T follicular helper cell (primary cell): ENCODE results near the gene SFXN5.
"Not testable (repeated sequence)": the region's sequence is repeated elsewhere in the genome, so short reads cannot be mapped to it uniquely, and the experiment has no call there.

ENCODE experiments used
- DNase-seq: peaks from one replicate; pipeline ENCODE4 v3.0.0-alpha.2; 2020; ENCODE audit warnings: low read depth

The SFXN5 gene

DNA sequence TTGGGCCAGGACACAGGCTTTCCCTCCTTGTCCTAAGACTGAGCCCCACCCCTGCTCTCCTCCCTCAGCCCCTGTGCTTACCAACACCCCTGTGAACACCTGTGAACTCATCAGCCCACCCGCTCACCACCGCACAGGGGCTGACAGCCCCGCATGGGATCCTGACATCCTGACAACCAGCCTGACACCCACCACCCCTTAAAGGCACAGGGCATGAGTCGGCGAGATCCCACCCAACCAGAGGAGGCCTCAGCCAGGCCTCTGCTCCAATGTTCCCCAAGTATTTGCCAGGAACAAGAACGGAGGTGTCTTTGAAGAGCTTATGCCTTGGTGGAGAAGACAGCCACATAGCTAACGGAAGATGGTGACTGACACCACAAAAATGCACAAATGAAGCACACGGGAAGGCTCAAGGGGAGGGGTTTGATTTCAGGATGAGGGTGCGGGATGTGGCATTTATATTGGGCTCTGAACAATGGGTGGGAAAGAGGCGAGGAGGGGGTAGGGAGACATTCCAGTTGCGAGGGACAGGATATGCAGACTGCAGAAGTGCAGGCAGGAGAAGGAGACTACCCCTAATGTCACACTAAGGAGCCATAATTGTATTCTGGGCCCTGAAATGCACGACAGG lies 30.2 kb upstream of the SFXN5 start:
- no peak for DNase-seq

DNA sequence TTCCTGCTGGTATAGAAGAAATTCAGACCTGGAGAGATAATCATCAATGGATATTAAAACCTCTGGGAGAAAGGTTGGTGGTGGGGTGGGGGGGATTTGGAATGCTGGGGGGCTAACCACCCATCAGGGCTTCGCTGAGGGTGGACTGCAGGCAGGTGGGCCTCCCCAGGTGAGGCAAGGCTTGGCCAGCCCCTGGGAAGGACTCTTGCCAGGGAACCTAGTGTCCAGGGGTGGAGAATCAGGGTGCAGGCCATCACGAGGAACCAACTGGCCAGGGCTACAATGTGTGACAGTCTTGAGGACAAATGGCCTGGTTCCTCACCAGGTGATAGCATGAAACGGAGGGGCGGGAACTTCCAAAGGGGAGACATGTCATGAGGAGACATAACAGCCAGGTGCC lies 29.4 kb upstream of the SFXN5 start:
- DNase-seq: no peak

DNA sequence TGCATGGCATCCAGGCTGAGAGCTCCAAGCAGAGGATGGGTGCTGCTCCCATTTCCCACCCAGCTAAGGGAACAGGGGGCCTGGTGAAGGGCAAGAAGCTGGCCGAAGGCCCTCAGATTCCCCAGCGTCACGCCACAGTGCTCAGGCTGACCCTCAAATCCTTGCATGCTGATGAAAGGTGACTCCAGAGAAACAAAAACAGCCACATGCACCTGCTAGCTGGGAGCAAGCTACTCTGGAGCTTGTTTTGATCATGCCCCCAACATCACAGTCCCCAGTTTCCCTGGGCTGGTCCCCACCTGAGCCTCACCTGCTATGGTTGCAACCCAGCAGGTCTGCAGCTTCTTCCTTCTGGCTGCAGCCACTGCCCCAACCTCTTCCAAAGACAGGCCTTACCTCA lies 28.0 kb upstream of the SFXN5 start:
- no peak for DNase-seq

DNA sequence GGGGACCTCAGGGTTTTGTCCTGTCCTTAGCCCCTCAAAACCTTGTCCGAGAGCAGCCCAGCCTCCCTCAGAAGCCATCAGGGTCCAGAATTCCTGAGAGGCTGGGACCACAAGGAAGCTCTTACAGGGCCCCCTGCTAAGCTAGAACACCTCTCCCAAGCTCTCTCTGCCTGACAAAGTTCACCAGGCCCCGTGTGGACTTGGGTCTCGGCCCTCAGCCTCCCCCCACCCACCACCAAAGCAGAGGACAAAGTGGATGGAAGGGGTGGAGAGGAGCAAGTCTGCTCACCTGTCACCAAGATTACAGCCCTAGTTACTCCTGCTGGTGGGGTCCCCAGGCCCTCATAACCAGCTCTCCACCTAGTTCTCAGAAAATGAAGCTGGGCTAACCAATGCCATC lies 24.4 kb upstream of the SFXN5 start:
- no peak for DNase-seq

DNA sequence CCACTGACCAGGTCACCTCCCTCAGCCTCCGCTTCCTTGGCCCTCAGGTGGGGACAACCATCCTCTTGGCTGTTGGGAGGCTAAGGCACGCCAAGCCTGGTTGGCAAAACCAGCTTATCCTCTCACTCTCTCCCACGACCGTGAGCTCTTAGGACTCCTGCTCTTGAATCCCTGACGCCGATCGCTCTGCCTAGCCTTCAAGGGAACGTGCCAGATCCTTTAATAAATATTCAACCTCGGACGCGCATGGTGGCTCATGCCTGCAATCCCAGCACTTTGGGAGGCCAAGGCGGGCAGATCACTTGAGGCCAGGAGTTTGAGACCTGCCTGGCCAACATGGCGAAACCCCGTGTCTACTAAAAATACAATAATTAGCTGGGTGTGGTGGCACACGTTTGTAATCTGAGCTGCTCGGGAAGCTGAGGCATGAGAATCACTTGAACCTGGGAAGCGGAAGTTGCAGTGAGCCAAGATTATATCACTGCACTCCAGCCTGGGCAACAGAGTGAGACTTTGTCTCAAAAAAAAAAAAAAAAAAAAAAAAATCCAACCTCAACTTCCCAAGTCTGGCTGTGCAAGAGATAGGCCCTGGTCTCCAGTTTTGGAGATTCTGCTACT lies 22.2 kb upstream of the SFXN5 start:
- not testable (repeated sequence) for DNase-seq

DNA sequence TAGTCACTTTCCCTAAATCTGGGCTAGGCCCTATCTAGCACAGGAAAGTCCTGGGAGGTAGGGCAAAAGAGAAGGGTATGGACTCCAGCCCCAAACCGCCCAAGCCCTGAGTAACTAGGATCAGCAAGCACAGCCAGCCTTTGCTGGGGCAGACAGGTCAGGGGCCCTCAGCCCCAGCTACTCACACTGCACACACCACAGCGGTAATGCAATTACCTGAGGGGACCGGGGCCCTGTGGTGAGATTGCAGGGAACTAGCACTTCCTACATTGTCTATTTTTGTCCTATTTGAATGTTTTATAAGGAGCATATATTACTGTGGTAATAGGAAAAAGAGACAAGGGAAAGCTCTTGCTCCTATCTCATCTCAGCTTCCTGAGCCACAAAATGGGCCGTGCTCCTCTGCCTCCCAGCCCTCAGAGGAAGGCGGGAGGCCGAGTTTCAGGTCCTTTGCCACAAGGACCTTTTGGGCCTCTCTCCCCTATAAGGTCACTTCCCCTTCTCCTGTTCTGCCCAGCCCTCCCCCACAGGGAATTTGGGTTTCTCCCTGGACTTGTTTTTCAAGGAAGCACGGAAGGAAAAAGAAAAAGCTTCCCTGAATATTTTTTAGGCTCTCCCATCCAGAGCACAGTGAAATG lies 20.8 kb upstream of the SFXN5 start:
- DNase-seq: no peak

DNA sequence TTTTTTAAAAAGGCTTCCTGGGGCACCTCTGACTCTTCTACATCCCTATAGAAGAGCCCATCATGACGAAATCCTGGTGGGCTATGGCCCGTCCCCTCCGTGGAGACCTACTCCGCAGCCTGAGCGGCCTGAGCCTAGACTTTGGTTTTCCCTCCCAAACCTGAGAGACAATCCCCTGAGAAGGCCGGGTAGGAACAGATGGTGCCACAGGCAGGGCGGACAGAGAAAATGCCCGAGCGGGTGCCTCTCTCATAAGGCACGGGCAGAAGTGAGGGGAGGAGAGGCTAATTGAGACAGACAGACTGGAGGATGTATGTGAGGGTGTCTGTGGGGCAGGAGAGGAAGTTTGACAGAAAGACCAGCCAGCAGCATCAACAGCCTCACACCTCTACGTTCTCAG lies 20.2 kb upstream of the SFXN5 start:
- DNase-seq: no peak

DNA sequence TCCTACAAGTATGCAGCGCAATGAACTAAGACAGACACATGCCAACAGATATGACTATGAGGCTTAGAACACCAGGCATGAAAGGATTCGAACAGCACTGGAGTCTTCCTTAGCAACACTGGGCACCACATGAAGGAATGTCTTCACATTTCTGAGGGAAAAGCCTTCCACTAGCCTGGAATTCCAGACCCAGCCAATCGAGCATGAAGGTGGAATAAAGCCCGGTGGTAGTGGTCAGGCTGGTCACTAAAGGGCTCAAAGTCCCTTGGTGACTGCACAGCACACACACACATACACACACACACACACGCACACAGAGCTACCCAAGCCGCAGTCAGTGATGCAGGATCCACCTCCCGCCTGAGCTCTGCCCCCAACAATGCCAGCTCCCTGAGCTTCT lies 19.7 kb upstream of the SFXN5 start:
- no peak for DNase-seq

DNA sequence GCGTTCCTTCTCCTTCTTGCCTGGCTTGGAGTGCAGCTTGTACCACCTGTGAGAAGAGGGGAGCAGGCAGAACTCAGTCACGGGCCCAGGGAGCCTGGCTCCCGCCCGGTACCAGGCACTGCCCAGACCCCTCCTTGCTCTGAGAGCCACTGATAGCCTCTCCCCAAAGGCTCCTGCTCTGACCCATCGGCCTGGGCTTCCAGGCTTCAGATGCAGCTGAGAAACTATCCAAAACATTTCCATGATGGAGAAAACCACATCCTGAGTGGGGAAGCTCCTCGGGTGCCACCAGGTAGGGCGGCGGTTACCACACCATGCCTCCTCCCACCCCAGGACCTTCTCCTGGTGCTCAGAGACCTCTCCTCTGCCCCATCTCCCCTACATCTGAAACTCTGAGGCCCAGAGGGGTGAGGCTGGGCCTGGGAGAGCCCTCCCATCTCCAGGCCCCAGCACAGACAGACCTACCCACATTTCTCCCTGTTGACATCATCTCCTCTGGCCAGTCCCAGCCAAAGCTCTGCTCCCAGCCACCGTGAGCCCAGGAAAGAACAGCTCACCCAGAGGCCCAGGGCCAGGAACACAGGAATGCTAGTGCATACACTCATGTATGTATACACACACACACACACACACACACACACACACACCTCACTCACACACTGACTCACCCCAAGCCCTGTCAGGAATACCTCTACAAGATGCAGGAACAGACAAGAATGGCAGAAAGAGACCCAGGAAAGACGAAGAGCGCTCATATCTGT lies 17.9 kb upstream of the SFXN5 start:
- no peak for DNase-seq

DNA sequence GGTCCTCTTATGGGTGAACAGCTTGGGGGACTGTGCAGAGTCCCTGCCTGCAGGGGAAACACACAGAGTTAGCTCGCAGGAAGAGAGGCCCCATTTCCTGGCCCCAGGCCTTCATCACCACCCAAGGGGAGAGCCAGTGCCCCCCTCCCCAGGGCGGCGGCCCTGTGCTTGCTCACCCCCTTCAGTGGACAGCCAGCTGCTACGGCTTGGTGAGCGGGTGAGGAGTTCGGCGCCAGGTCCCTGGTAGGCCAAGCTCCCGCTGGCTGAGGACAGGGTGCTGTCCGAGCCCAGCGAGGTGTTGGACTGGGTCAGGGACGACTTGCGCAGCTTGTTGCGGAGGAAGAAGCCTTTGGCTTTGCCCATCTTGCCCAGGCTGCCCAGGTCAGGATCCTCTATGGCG lies 17.2 kb upstream of the SFXN5 start:
- no peak for DNase-seq

DNA sequence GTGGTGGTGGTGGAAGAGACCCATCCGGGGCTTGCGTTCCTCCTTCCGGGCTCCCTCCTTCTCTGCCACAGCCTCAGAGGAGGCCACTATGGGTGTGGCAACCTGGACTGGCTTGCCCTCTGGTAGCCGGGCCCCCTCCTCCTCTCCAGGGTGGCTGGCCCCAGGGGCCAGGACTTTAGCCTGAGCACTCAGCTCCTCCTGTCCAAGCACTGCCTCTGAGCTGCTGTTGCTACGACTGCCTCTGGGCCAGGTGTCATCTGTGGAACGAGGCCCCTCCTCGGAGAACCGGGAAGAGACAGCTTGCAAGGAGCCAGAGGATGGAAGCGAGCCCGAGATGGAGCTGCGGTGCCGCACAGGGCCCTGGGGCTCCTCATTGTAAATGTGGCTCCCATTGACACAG lies 16.7 kb upstream of the SFXN5 start:
- no peak for DNase-seq

DNA sequence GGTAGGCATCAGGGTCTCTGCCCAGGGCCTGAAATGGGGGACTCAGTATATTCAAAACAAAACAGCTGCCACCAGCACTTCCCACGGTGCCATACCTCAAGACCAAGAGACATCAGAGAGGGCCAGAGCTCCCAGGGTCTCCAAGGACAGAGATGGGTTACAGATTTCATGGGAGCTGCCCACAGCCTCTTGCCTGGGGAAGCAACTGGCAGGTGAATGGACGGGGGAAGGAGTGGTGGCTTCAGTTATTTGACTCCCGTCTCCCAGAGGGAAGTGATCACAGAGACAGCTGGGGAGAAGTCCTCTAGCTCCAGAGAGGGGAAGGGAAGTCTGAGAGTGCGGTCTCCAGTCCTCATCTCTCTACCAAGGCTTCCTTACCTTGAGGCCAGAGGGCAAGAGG lies 15.8 kb upstream of the SFXN5 start:
- DNase-seq: no peak

DNA sequence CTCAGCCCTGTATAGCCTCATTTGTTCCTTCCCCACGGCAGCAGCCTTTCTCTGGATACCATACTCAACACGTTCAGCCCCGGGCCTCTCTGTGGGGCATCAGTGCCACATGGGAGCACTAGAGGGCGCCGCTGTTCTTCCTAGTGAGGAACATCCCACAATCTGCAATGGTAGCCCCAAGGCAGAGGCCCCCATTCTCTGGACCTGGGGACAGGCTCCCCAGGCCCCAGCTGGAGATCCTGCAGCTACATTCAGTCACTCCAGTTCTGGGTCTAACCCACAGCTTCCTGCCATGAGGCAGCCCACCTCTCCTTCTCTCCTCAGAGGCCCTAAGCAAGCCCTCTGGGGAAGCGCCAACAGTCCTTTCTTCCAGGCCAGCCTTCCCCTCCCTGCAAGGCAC lies 14.2 kb upstream of the SFXN5 start:
- peak; percentile 67 for DNase-seq

DNA sequence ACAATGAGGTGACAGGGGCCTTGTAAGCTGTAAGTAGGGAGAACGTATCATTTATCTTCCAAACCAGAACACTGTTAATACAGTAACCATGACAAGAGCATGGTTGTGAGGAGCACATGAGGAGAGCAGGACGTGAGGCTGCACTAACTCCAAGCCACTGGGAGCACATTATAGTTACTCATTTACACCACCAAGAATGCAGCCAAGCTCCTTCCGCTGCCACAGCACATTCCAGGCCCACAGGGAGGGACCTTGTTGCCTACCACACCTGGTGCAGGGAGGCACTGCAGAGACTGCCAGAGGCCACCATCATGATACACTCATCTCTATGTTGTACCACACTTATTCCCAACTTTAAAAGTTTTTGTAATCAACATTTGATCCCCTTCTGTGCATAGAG lies 13.5 kb upstream of the SFXN5 start:
- no peak for DNase-seq

DNA sequence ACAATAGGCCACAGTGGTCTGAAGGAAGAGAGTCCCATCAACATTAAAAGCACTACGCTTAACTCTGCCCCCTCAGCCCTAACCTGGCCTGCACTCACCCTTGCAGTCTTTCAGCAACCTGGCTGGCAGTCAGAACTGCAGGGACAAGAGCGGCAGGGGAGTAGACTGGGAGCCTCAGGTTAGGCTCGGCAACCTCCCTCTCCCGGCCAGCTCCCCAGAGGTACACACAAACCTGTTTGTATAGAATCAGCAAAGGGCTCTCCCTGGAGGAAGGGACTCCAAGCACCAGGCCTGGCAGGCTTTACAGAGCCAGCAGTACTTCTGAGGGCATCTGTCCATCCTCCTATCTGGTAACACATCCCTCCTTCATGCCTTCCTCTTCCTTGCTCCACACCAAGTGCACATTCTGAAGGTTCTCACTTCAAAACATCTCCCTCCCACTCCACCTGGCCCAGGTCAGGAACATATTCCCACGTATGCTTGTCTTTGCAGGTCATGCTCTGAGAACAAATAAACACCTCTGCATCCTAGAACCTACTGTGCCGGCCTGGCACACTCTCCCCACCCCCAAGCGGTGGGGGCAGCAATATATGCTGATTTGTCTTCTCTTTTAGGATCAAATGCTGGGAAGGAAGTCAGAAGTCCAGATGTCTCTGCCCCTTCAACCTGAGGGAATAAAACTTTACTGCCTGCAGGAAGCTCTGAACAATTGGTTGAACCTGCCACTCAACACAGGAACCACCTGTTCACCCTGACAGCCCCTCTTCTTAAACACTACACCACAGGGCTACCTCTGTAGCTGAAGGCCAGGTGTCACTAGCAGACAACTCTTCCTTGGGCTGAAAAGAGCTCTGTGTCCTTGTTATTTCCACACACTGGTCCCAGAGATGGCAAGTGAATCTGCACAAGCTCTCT lies 12.6 kb upstream of the SFXN5 start:
- no peak for DNase-seq

DNA sequence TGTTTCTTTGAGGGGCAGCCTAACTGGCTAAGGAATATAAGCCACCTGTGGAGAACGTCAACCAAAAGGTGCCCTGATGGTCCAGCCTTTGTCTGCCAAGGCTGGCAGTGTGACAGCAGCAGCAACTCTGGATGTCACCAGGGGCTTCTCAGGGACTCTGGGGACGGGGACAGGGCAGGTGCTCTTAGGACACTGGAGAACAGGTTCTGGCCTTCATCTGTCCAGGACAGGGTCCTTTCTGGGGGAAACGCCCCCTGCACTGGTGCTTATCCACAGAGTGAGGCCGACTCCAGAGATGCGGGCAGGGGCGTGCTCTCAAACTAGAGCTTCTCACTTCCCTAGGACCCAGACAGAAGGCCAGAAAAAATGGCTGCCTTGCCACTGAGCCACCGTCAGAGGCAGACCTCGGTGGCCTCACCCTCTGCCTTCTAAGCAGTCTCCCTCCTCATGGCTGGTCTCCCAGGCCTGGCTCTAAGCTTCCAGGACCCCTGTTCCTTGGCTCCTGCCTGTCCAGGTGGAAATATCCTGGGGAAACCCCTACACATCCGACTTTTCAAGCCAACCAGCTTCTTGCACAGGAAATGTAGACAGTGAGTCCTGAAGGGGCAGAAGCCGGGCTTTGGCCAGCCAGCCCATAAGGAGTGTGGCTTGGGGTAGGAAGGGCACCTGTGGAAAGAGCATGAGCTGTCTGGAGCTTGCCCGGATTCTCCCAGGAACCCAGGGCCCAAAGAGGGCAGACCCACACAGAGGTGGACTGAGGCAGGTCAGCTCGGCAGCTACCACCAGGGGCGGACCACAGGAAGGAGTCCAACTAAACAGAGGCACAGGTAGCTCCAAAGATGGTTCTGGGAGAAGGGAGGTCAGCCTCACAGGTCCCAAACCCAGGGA lies 11.3 kb upstream of the SFXN5 start:
- no peak for DNase-seq

DNA sequence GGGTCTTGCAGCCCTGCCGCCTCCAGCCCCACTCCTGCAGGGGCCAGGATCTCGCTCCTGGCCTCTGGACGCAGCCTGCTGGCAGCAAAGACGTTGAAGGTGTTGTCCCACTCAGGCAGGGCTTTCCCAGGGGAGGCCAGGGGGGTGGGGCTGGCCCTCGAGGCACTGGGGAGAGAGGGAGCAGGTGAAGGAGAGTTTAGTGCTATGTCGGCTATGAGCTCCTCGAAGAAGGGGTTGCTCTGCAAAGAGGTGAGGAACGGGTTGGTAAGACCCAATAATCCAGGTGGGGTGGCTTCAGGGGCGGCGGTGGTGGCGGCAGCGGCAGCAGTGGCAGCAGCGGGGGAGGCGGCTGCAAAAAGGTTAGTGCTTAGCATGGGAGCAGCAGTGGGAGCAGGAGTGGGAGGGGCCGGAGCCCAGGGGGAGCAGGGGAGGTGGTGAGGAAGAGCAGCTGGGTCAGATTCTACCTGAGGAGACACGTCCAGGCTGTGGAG lies 9.7 kb upstream of the SFXN5 start:
- DNase-seq: no peak

DNA sequence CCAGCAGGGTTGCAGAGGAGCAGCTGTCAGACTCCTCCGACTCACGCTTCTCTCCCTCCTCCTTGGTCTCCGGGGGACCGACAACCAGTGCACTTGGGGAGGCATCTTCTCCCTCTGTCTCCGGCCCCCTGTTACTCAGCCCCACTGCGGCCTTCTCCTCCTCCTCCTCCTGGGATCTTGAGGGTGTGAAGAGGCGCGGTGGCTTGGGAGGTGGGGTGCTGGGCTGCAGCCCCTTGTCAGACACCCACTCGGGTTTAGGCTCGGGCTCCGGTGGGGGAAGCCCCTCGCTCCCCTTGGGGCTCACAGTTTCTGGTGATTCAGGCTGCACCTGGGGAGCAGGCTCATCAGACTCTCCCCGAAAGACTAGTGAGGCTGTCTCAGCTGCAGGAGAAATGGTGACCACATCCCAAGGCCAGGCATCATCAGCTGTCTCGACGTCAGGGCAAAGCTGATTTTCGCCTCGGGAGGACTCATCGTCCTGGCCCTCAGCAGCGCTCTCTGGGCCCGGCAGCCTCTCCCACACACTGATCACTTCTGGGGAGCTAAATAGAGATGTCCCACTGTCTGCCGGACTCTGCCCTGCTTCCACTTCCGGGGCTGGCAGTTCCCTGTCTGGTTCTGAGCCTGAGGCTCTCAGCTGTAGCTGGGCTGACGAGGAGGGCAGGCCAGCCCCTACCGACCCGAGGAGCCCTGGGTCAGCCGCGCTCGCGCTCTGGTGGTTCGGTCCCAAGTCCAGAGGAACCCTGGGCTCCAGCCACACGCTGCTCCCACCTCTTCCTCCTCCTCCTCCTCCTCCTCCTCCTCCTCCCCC lies 9.0 kb upstream of the SFXN5 start:
- no peak for DNase-seq

DNA sequence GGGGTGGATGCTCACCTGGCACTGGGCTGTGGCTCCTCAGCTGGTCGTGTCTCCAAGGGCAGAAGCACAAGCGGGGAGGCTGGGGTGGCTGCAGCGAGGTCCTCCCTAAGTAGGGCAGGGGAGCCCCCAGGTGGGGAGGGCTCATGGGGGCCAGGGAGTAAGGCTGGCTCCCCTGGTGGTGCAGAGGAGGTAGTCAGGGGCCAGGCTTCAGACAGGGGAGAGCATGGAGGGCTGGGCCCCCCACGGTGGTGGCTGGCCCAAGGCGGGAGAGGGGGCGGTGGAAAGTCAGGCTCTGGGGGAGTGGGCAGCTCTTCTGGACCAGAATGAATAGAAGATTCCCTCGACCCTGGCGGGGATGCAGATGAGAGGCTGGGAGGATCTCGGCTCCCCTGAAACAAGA lies 8.1 kb upstream of the SFXN5 start:
- no peak for DNase-seq
